IPS-20b (cell line): ENCODE results near the gene MORC3.
"Not testable (repeated sequence)": the region's sequence is repeated elsewhere in the genome, so short reads cannot be mapped to it uniquely, and the experiment has no call there.

ENCODE experiments used
- H3K27ac ChIP-seq: one replicate; pipeline ENCODE4 v1.5.1; 2013; ENCODE audit warnings: low read length
- H3K27me3 ChIP-seq: 2 replicates; pipeline ENCODE4 v1.6.1; 2013; ENCODE audit warnings: mild to moderate bottlenecking, low read length, inconsistent platforms; ENCODE audit not compliant: insufficient read depth
- H3K36me3 ChIP-seq: 2 replicates; pipeline ENCODE4 v1.6.1; 2013; ENCODE audit warnings: low read depth, mild to moderate bottlenecking, inconsistent platforms, low read length, moderate library complexity; ENCODE audit not compliant: insufficient read depth
- H3K4me1 ChIP-seq: 2 replicates; pipeline ENCODE4 v1.6.1; 2013; ENCODE audit warnings: mild to moderate bottlenecking, control low read depth, inconsistent platforms, low read length, moderate library complexity; ENCODE audit not compliant: insufficient read depth
- H3K4me3 ChIP-seq: 2 replicates; pipeline ENCODE4 v1.5.1; 2013; ENCODE audit warnings: mild to moderate bottlenecking, low read length, inconsistent platforms
- H3K9ac ChIP-seq: 2 replicates; pipeline ENCODE4 v1.6.1; 2013; ENCODE audit warnings: low read depth, mild to moderate bottlenecking, inconsistent platforms, low read length, moderate library complexity
- H3K9me3 ChIP-seq: 2 replicates; pipeline ENCODE4 v1.6.1; 2013; ENCODE audit warnings: mild to moderate bottlenecking, low read depth, low read length, inconsistent platforms; ENCODE audit not compliant: insufficient read depth

Gene MORC3

GRCh38 chr21:36310016-36310415 is 10.0 kb upstream of the MORC3 start:
- Histone ChIP-seq H3K9me3 (peaks cover 3% of the 10 kb centered on the region; the same call in 1 of the 2 replicates), H3K4me1 (no peaks in the 10 kb centered on the region), H3K9ac (no peak overlapping the region), H3K27ac (no peak overlapping the region), H3K27me3 (no peaks in the 10 kb centered on the region), H3K36me3 (no peaks in the 10 kb centered on the region), H3K4me3 (no peak overlapping the region)

DNA sequence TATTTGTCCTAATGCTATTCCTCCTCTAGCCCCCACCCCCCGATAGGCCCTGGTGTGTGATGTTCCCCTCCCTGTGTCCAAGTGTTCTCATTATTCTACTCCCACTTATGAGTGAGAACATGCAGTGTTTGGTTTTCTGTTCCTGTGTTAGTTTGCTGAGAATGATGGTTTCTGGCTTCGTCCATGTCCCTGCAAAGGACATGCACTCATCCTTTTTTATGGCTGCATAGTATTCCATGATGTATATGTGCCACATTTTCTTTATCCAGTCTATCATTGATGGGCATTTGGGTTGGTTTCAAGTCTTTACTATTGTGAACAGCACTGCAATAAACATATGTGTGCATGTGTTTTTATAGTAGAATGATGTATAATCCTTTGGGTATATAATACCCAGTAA is 6.6 kb upstream of the MORC3 start:
- H3K27me3 ChIP-seq, H3K36me3 ChIP-seq, H3K4me3 ChIP-seq, H3K9ac ChIP-seq, H3K4me1 ChIP-seq, H3K9me3 ChIP-seq, H3K27ac ChIP-seq: not testable (repeated sequence)

- not testable (repeated sequence) for H3K4me3 ChIP-seq, H3K9ac ChIP-seq, H3K9me3 ChIP-seq, H3K27ac ChIP-seq, H3K36me3 ChIP-seq, H3K27me3 ChIP-seq, H3K4me1 ChIP-seq
Measured at GRCh38 chr21:36316045-36316444, 4.0 kb upstream of the MORC3 start.

- Histone ChIP-seq H3K4me3 (no peak overlapping the region), H3K9me3 (no peaks in the 10 kb centered on the region)
Measured at GRCh38 chr21:36316872-36317484, 3.0 kb upstream of the MORC3 start.

GRCh38 chr21:36319406-36319766 is 611 bp upstream of the MORC3 start:
- H3K36me3 ChIP-seq, H3K27ac ChIP-seq, H3K9me3 ChIP-seq, H3K4me1 ChIP-seq, H3K27me3 ChIP-seq: not testable (repeated sequence)
- peak overlapping the region; percentile 92 for H3K4me3 ChIP-seq
- peak overlapping the region; percentile 58; the same call in 1 of the 2 replicates for H3K9ac ChIP-seq

More at GRCh38 chr21:36316872-36317484, 3.0 kb upstream of the MORC3 start:
- H3K36me3 ChIP-seq = no peaks in the 10 kb centered on the region
- H3K27ac ChIP-seq = no peak overlapping the region
- no peaks in the 10 kb centered on the region for H3K27me3 ChIP-seq
- peaks cover 3% of the 10 kb centered on the region; the same call in 1 of the 2 replicates for H3K4me1 ChIP-seq
- no peak overlapping the region for H3K9ac ChIP-seq

- H3K27me3 ChIP-seq = no peaks in the 10 kb centered on the region
- peak overlapping the region; percentile 81; the same call in 1 of the 2 replicates for H3K9ac ChIP-seq
- H3K9me3 ChIP-seq = no peaks in the 10 kb centered on the region
- peaks cover 9% of the 10 kb centered on the region; the same call in 1 of the 2 replicates for H3K36me3 ChIP-seq
- H3K4me1 ChIP-seq = peaks cover 5% of the 10 kb centered on the region; the same call in 1 of the 2 replicates
- peak overlapping the region; percentile 92 for H3K4me3 ChIP-seq
- H3K27ac ChIP-seq = peak overlapping the region; percentile 11
Measured at GRCh38 chr21:36320421-36321324, 676 bp downstream of the MORC3 start.

- no peaks in the 10 kb centered on the region for H3K27me3 ChIP-seq
- peaks cover 5% of the 10 kb centered on the region; the same call in 1 of the 2 replicates for H3K4me1 ChIP-seq
- H3K9me3 ChIP-seq = no peaks in the 10 kb centered on the region
- H3K27ac ChIP-seq = peak overlapping the region; percentile 27
- peak overlapping the region; percentile 81; the same call in 1 of the 2 replicates for H3K9ac ChIP-seq
- peak overlapping the region; percentile 92 for H3K4me3 ChIP-seq
- peaks cover 9% of the 10 kb centered on the region; the same call in 1 of the 2 replicates for H3K36me3 ChIP-seq
Measured at GRCh38 chr21:36321325-36322082, 1.5 kb downstream of the MORC3 start.

DNA sequence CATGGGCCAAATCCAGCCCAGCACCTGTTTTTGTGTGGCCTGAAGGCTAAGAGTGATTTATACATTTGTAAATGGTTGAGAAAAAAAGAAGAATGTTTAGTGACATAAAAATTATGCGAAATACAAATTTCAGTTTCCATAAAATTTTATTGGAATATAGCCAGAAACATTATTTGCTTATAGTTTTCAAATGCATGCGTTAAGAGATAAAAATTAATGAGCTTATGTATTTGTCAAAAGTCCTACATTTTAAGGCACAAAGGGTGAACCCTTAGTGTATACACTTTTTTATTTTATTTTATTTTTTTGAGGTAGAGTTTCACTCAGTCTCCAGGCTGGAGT is 2.1 kb downstream of the MORC3 start:
- Histone ChIP-seq H3K4me3 (peak overlapping the region; percentile 92), H3K9ac (peak overlapping the region; percentile 81; the same call in 1 of the 2 replicates), H3K27ac (peak overlapping the region; percentile 27)

GRCh38 chr21:36323032-36323431 is 3.0 kb downstream of the MORC3 start:
- Histone ChIP-seq H3K36me3 (peaks cover 9% of the 10 kb centered on the region; the same call in 1 of the 2 replicates), H3K27ac (no peak overlapping the region), H3K9ac (no peak overlapping the region), H3K27me3 (no peaks in the 10 kb centered on the region), H3K9me3 (no peaks in the 10 kb centered on the region), H3K4me1 (peaks cover 5% of the 10 kb centered on the region; the same call in 1 of the 2 replicates), H3K4me3 (no peak overlapping the region)

More for the DNA sequence above, 2.1 kb downstream of the MORC3 start:
- Histone ChIP-seq H3K9me3 (no peaks in the 10 kb centered on the region), H3K27me3 (no peaks in the 10 kb centered on the region), H3K36me3 (peaks cover 9% of the 10 kb centered on the region; the same call in 1 of the 2 replicates), H3K4me1 (peaks cover 5% of the 10 kb centered on the region; the same call in 1 of the 2 replicates)

GRCh38 chr21:36325373-36326010 is 5.5 kb downstream of the MORC3 start:
- Histone ChIP-seq H3K4me1 (peaks cover 5% of the 10 kb centered on the region; the same call in 1 of the 2 replicates), H3K9me3 (no peaks in the 10 kb centered on the region), H3K4me3 (no peak overlapping the region), H3K27ac (no peak overlapping the region), H3K36me3 (peaks cover 13% of the 10 kb centered on the region; the same call in 1 of the 2 replicates), H3K27me3 (no peaks in the 10 kb centered on the region), H3K9ac (no peak overlapping the region)

DNA sequence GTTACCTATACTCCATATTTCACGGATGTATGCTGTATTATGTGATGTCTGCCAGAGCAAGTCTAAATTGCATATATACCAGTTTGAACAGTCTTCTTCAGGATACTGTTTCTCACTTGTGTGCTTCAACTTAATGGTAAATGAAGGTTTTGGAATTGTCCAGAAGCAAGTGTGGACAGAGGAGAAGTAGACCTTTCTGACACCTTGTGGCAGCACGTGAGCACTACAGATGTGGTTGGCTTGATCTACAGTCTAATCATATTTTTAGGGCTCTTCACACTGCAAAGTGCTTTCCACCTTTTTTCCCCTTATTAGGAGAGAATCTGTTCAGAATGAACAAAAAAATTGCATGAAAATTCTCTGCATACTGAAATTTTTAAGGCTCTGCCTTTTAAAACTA is 10.9 kb downstream of the MORC3 start:
- H3K27me3 ChIP-seq = no peaks in the 10 kb centered on the region
- H3K9ac ChIP-seq = no peak overlapping the region
- H3K4me1 ChIP-seq = no peaks in the 10 kb centered on the region
- no peak overlapping the region for H3K27ac ChIP-seq
- peaks cover 21% of the 10 kb centered on the region for H3K36me3 ChIP-seq
- H3K4me3 ChIP-seq = no peak overlapping the region
- H3K9me3 ChIP-seq = no peaks in the 10 kb centered on the region
